GM19023 (cell line): ENCODE data around the gene YPEL5.

Source experiments
- ATAC-seq: cut with Tn5 transposase; IDR thresholded peaks from one replicate; pipeline ENCODE4 v1.9.1; 2021; ENCODE audit warnings: mild to moderate bottlenecking, moderate library complexity; ENCODE audit not compliant: unreplicated experiment

YPEL5 gene

DNA sequence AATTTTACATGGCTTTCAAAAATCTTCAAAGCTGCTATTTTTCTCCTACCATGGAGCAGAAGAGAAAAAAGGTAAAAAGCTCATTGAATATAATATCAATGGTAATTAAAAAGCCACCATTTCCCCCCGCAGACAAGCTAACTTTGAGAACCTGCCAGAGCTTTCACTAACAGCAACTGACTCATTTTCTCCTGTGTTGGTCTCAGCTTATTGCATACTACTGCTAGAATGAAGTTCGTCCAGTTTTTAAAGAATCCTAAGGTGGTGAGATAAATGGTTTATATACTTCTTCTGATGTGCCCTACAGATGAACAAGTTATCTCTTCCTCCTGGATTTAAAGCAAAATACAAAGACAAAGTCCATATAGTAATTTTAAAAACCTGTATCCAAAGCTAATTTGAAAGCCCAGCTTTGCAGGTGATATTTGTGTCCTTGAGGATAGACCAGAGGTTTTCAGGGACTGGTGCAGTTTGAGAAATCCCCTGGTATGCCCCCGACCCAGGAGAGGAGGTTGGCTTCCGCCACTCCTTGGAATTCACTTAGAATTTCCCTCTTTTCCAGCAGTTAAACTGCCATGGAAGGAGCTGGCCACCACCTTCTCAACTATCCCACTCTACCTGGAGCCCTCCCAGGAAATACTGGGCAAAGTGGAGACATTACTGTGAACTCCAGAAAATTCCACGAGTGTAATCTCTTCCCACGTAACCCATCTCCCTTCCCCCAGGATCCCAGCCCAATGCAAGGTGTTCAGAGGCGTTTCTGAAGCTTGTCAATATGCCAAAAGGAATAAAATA, 17.5 kb downstream of the YPEL5 start:
- no peak for ATAC-seq

- no peak for ATAC-seq
These were observed 18.3 kb downstream of the YPEL5 start for GRCh38 chr2:30165050-30165520.

DNA sequence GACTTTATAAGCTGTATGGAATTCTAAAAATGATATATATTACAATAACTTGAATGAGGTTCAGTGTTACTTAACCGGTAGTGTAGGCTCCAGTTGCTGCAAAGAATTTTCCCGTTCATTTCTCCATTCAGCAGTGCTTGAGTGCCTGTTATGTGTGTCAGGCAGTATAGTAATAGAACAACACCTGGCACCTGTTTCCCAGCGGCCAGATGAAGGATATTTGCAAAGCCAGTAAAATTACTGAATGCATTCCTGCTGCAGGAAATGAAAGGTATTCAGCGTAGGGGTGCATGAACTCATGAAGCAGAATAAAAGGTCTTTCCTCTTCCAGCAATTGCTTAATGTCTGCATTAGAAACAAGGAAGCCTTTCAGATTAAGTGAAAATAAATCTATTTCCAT, 18.8 kb downstream of the YPEL5 start:
- no peak for ATAC-seq

- no peak for ATAC-seq
These were observed 25.8 kb downstream of the YPEL5 start for GRCh38 chr2:30172627-30173026.

- no peak for ATAC-seq
These were observed 30.6 kb downstream of the YPEL5 start for GRCh38 chr2:30177440-30177839.

DNA sequence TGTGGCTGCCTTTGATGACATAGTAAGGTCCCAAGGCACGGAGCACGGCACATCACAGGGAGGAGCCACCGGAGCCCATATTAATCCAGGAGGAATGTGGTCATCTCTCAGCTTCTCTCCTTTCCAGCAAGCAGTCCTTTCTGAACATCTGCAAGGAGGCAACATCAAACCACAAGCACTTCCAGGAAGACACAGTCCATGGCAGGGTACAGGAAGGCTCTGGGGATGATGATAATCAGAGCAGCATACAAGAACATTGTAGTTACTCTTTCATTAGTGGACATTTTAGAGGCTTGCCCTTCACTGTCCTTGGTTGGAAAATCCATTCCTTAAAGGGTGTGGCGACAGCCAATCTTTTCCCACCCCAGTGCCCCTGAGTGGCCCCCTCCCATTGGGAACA, 31.1 kb downstream of the YPEL5 start:
- no peak for ATAC-seq

DNA sequence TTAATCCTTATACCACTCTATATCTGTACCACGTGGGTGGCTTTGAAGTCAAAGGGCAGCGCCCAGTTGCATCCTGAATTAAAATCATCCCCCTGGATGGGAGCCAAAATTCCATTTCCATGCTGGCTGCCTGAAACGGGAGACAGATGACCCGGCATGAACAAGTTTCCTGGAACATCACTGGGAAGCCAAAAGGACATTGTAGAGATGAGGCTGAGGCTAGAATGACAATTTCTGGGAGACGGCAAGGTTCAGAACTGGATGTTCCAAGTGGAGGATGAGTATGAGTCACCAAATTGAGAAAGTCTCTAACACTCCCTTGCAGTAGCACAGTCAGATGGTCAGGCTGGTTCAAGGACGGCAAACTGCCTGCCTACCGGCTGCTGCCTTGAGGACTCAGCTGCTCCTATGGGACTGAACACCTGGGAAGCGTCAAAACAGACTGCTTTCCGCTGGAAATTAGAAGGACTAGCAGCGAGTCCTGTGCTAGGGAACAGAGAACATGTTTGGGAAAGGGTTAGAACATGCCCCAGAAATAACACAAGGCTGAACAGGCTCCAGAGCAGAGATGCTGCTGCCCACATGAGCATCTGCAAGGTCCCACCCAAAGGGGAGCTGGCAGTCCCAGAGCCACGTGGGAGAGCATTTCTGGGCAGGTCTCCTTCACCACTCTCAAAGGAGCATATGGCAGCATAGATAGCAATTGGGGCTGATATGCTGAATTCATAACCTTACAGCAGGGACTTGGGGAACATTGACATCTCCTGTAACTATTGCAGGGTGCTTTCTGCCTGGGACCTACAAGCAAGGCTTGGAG, 32.0 kb downstream of the YPEL5 start:
- ATAC-seq, result no peak

- no peak for ATAC-seq
These were observed 32.7 kb downstream of the YPEL5 start for GRCh38 chr2:30179536-30179935.

DNA sequence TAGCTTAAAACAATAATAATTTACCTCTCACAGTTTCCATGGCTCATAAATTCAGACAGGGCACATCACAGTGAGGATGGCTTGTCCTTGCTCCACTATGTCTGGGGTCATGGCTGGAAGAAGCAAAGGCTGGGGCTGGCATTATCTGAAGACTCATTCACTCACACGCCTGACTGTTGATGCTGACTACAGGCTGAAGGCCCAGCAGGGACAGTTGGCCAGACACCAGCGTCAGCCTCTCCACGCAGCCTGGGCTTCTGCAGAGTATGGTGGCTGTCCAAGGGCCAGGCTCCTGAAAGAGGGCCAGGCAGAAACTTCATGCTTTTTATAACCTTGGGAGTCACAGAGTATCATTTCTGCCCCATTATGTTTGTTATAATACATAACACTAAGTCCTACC, 33.4 kb downstream of the YPEL5 start:
- ATAC-seq, result no peak

- ATAC-seq, result no peak
These were observed 34.4 kb downstream of the YPEL5 start for GRCh38 chr2:30181176-30181575.

DNA sequence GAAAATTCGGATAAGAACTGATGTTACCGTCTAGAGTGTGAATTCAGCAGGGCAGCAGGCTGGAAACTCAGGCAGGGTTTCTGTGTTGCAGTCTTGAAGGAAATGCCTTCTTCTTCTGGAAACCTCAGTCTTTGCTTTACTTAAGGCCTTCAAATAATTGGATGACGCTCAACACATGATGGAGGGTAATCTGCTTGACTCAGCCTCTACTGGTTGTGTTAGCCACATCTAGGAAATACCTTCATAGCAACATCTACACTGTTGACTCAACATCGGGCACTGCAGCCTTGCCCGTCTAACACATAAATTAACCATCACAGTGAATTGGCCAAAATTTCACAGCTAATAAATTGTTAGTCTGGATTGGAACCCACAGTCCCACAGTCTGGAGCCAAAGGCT, 37.2 kb downstream of the YPEL5 start:
- ATAC-seq, result no peak

DNA sequence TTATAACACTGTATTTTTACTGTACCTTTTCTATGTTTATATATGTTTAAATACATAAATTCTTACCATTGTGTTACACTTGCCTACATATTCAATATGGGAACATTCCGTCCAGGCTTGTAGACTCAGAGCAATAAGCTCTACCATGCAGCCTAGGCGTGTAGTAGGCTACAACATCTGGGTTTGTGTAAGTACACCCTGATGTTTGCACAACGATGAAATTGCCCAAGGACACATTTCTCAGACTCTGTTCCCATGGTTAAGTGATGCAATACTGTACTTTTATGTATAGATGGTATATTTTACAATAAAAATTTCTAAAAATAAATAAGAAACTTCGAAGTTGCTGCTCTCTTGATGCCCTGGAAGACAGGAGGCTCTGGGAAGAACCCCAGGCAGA, 38.4 kb downstream of the YPEL5 start:
- ATAC-seq, result no peak

DNA sequence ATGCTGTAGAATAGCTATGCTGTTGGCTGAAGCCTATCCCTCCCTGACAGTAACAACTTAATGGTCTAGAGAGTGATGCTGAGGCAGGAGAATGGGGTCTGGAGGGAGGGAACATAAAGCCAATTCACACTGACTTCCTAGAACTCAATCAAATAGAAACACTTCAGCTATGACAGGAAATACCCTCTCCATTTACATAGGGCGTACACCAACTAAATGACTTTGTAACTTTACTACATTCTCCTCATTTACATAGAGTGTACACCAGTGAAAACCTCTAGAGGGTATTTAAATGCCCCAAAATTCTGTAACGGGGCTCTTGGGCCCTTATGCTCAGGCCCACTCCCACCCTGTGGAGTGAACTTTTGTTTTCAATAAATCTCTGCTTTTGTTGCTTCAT, 41.5 kb downstream of the YPEL5 start:
- ATAC-seq, result no peak

- ATAC-seq, result no peak
These were observed 43.8 kb downstream of the YPEL5 start for GRCh38 chr2:30190637-30191036.

GRCh38 chr2:30191107-30191506, 44.3 kb downstream of the YPEL5 start:
- ATAC-seq, result no peak

GRCh38 chr2:30191819-30192271, 45.0 kb downstream of the YPEL5 start:
- no peak for ATAC-seq

GRCh38 chr2:30192314-30192713, 45.5 kb downstream of the YPEL5 start:
- ATAC-seq, result no peak

DNA sequence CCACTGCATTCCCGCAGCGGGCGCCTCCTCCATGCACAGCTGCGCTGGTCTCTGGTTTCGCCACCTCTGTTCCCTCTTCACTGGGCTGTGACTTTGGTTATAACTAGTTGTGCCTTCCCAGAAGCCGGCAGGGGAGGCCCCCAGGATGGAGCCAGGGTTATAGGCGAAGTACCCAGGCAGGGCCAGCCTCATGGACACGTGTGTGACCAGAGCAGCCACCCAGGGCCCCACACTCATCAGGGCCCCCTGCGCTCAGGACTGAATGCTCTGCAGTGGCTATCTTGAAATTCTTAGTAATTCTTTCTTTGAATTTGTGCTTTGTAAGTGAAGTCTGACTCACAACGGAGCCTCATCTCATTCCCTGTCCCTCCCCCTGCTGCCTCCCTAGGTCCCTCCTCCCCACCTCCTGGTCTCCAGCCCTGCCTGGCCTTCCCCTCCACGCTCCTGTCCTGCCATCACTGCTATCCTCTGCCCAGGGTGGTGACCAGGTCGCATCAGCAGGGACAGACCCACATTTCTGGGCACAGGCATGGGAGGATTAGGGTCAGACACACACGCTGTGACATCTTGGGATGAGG, 46.4 kb downstream of the YPEL5 start:
- no peak for ATAC-seq

DNA sequence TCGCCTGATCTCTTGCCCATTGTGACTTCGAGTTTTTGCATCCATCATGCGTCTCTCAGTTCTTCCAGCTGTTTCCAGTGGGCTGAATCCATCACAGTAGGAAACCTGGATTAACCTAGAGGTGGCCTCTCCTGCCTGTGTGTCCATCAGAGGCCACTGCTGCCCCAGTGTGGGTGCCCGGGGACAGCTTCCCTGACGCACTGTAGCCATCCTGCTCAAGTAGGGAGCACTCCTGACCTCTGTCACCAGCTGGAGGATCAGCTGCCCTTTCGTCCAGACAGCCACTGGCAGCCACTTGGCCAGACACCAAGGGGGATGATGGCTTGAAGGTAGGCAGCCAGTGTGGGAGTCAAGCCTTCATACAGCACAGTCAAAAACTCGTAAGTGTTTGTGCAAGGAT, 47.6 kb downstream of the YPEL5 start:
- ATAC-seq, result no peak

DNA sequence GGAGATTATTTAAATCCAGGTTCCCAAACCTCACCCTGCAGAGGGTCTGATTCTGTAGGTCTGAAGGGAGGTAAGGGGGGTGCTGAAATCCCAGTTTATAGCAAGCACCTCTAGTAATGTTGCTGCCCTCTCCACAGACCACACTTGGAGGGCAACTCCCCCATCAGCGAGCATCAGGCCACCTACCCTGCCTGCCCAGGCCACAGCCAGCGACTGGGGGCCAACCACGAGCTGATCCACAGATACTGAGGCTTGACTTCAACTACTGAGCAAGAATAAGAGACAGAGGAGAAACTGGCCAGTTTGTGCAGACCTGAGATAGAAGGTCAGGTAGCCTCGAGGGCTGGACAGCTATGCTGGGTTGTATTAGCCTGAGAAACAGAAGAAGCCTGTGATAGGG, 48.2 kb downstream of the YPEL5 start:
- no peak for ATAC-seq

DNA sequence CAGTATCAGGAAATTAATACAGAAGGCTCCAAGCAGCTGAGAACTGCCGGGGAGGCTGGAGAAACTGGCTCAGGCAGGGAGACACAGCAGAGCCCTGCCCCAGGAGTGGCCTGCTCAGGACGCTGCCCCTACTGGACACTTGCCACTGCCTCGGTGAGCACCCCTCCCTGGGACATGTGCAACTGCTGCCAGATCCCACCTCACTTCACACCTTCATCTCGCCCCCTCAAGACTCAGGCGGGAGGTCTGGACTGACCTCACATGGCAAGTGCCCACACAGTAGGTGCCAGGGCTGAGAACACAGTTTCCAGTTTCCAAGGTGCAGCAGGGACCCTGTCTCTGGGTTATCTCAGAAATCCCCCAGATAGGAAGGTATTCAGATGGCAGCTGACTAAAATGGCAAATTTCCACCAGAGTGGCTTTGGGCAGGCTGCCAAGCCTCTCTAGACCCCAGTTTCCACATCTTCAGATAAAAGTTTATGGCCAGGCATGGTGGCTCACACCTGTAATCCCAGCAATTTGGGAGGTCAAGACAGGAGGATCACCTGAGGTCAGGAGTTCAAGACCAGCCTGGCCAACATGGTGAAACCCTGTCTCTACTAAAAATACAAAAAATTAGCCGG, 50.9 kb downstream of the YPEL5 start:
- ATAC-seq, result no peak
